Islet of Langerhans (tissue), 1 donor: Measurements from ENCODE around the gene PPTC7.
"Not testable (repeated sequence)": the region's sequence is repeated elsewhere in the genome, so short reads cannot be mapped to it uniquely, and the experiment has no call there.

Source experiments
- FAIRE-seq: peaks from one replicate; lab custom pipeline; 2011; peaks lifted over from hg19 to GRCh38; lab: Jason Lieb, UNC

Gene PPTC7

GRCh38 chr12:110534811-110535210, 48.3 kb downstream of the PPTC7 start:
- FAIRE-seq = no peak

DNA sequence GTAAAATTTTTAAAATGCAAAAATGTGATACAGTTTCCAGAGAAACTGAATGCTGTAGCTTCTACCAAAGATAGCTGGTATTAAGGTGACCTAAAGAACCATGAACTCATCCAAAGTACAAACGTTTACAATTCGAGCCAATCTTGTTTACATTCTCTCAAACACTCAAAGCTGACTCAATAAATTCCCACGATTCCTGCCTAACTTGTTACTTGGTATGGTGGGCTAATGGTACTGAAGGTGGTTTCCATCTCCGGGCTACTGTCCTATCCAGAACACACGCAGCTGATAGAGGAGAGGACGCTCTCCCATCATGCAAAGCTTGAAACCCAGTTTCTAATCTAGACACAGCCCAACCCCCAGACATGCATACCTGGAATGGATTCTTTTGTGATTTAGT, 49.5 kb downstream of the PPTC7 start:
- no peak for FAIRE-seq

DNA sequence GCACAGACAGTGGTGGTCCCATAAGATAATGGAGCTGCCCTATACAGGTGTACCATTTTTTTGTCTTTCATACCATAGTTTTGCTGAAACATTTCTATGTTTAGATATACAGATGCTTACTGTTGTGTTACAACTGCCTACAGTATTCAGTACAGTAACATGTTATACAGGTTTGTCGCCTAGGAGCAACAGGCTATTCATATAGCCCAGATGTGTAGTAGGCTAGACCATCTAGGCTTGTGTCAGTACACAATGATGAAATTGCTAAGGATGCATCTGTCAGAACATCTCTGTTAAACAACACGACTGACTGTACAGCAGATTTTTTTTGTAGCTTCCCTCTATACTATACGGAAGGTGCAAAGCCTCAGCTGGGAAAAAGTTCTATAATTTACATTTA, 50.5 kb downstream of the PPTC7 start:
- FAIRE-seq = no peak

- FAIRE-seq = no peak
Measured at GRCh38 chr12:110531741-110532333, 51.3 kb downstream of the PPTC7 start.

DNA sequence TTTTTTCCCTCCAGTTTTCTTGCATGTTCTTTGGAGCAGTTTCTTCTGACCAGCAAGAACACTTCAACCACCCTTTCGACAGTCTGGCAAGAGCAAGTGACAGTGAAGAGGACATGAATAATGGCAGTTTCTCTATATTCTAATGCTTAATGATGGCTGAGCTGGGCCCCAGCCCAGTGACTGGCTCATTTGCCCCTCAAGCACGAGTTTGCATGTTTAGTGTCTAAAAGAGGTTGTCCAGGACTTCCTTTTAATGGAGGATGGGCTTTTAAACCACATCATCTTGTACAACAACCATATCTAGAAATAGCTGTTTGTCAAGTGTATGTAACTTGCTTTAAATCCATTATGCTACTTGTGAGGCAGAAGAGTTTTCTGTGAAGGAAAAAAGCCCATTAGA, 52.6 kb downstream of the PPTC7 start:
- FAIRE-seq = no peak

GRCh38 chr12:110528277-110528839, 54.8 kb downstream of the PPTC7 start:
- FAIRE-seq = no peak

GRCh38 chr12:110520876-110521712, 62.0 kb downstream of the PPTC7 start:
- not testable (repeated sequence) for FAIRE-seq

- not testable (repeated sequence) for FAIRE-seq
Measured at GRCh38 chr12:110518014-110518413, 65.1 kb downstream of the PPTC7 start.

GRCh38 chr12:110516995-110517394, 66.1 kb downstream of the PPTC7 start:
- FAIRE-seq = no peak

GRCh38 chr12:110514363-110514762, 68.8 kb downstream of the PPTC7 start:
- FAIRE-seq = no peak

DNA sequence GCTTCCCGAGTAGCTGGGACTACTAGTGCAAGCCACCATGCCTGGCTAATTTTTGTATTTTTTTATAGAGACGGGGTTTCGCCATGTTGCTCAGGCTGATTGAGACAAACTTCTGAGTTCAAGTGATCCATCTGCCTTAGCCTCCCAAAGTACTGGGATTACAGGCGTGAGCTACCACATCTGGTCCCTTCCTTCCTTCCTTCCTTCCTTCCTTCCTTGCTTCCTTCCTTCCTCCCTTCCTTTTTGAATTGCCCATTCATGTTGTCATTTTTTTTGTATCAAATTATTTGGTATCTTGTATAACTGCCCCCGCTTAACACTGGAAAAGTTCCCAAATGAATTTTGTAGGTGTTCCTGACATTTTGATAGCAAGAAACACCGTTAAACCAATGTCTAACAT, 69.3 kb downstream of the PPTC7 start:
- FAIRE-seq = no peak

DNA sequence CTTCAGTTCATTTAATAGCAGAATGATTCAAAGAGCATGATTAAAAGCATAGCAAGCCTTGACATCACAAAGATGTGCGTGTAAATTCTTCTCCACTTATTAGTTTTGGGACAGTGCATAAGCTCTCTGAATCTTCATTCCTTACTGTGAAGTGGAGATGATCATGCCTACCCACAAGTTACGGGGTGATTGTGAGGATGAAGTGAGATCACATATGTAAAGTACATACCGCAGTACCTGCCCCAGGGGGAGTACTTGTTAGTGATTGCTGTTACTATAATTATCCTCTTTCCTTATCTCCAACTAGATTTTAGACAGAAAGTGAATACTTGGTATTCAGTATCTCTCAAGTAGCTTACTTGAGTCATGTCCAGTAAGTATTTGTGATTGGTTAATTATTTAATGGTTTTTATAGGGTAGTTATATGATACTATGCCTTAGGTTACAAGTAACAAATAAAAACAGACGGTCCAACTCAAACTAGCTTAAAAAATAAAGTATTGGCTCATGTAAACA, 75.0 kb downstream of the PPTC7 start:
- no peak for FAIRE-seq

DNA sequence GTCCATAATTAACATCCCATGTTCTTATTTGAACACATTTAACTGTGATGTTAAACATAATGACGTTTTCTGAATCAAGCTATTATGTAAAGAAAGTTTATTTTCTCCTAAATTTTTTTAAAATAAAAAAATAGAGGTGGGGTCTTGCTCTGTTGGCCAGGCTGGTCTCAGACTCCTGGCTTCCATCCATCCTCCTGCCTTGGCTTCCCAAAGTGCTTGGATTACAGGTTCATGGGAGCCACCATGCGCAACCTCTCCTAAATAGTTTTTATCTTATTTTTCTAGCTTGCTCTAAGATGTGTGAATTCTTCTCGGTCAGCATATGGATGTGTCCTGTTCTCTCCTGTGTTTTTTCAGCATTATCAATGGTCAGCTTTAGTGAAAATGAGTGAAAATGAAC, 77.8 kb downstream of the PPTC7 start:
- no peak for FAIRE-seq

DNA sequence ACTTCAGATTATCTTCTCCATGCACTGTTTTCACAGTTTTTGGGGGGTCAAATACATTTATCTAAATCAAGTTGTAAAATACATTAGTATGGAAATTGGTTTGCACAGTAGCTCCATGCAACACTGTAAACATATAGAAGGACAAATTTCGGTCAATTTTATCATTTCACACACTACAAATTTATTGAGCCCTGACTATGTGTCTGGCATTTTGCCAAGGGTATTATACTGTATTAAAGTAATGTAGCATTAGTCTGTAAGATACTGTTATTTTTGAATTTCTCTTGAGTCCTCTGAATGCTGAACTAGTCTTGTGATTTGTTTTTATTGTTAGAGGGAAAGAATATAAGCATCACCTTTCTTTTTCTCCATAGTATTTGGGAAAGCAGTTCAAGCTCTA, 79.7 kb downstream of the PPTC7 start:
- FAIRE-seq = no peak

- no peak for FAIRE-seq
Measured at GRCh38 chr12:110501752-110502738, 81.1 kb downstream of the PPTC7 start, which contains the start of the genes RAD9B and VPS29. Gene RAD9B, plus strand, starts transcription at chr12:110502331. Its CDS starts 7 bp downstream, at chr12:110502338. Gene VPS29, minus strand, starts transcription at chr12:110502111. Its CDS starts 60 bp downstream, at chr12:110502051.

DNA sequence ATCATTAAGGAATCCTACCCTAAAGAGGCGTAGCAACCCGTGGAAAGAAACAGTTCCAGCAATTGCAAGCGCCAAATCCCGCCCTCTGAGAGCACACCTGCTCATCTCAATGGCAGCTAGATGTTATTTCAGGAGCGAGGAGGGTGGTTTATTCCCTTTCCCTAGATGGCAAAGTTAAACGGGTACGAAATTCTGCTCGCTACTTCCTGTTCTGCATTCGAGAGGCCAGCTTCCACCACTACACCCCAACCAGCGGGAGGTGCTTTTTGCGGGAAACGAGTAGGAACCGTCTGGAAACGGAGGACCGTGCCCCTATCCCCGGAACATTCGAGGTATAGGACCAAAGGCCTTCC, 81.7 kb downstream of the PPTC7 start:
- FAIRE-seq = no peak

GRCh38 chr12:110498984-110499706, 84.0 kb downstream of the PPTC7 start:
- FAIRE-seq = no peak
